T-helper 2 cell treated with Interferon-gamma antibody and Interleukin-4, amounts not matched to agents 100 ng/mL and 5 ng/mL, for 36 hours (primary cell): ENCODE results near the gene RNU5B-1. TPM values are rescaled to one million over a fixed set of nuclear protein-coding genes. Genes with fewer than 3 reads are reported as not detected.
"Not testable (repeated sequence)": the region's sequence is repeated elsewhere in the genome, so short reads cannot be mapped to it uniquely, and the experiment has no call there.

Source experiments
- intact Hi-C: fragments of 100-400 bp; cut with micrococcal nuclease; formaldehyde crosslinking; loops from one replicate; pipeline ENCODE4 v1.15.1; 2023
- total RNA-seq: library from RNA; stranded (reverse); gene quantifications from 2 replicates; pipeline ENCODE4 v1.2.3, GENCODE V29; 2022

RNU5B-1 gene
- total RNA-seq, 1 donor from 2014 or later, result not detected

DNA sequence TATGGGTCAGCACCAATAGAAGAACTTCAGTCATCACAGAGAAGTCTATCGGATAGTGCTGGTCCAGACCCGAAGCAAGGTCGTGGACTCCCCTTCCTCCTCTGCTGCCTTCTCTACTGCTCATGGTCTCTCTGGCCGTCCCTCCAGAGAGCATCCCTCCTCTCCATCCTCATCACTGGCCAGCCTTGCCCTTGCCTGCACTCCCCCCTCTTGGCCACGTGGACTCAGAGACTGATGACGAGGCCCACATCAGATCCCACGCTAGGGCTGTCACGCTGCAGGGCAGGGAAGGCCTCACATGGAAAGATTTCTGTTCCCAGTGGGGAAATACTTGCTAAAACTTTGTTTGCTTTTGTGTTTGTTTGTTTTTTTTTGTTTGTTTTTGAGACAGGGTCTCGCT is 38.0 kb downstream of the RNU5B-1 start:
- intact Hi-C loops, result no loop called here

GRCh38 chr15:65343374-65343981 is 39.0 kb downstream of the RNU5B-1 start:
- intact Hi-C loops, result no loop called here

- intact Hi-C loops, result no loop called here
Observed at GRCh38 chr15:65344214-65344913, 39.9 kb downstream of the RNU5B-1 start.

- intact Hi-C loops, result no loop called here
Observed at GRCh38 chr15:65344914-65345275, 40.4 kb downstream of the RNU5B-1 start.

DNA sequence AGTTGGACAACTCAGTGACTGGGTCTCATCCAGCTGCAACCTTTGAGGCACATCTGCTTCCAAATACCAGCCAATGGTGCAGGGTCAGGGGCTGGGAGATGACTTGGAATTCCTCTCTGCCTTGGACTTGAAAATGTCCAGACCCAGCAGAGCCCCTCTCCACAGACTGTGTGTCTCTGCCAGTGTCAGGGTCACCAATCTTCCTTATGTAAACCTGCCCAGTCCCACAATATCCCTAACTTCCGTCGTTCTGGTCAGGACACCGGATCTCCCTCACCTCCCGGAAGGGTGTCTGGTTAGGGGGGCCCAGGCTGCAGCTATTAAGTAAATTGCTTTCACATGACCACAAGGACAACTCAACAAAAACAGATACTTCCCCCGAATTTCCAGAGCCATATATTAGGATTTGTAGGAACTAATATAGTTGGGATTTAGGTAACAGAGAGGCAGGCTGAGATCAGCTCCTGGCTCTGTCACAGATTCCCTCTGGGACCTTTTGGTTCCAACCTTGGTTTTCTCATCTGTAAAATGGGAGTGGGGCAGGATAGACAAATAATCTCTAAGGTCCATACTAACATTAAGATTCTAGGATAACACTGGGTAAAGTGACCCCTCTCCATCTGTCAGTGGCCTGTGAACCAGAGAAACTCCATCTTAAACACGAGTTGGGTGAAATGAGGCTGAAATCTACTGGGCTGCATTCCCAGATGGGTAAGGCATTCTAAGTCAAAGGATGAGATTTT is 42.5 kb downstream of the RNU5B-1 start:
- intact Hi-C loops, result no loop called here

- intact Hi-C loops, result not testable (repeated sequence)
Observed at GRCh38 chr15:65347756-65348155, 43.3 kb downstream of the RNU5B-1 start.

GRCh38 chr15:65349338-65349737 is 44.9 kb downstream of the RNU5B-1 start:
- intact Hi-C loops, result no loop called here

DNA sequence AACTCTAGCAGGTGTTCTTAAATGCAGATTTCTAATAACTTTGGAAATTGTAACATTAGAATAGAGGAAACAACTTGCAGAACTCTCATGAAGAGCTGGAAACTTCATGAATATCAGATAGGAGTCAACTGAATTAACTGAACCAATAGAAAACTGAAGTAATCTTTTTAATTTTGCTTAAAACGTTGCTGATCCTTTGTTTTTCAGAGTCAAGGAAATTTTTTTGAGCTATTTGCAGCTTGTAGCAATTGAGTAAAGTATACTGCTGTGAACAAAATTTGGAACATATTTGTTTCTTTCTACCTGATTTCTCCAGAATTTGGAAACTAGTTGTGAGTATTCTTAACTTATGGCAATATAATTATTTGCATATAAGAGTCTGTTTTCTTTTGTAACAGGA is 47.5 kb downstream of the RNU5B-1 start:
- intact Hi-C loops, result not testable (repeated sequence)

Other genes with a start within 250 kb of the RNU5B-1 start
- not detected in 2 replicates for gene RASL12, start 236.7 kb upstream of the RNU5B-1 start, total RNA-seq
- gene KBTBD13, start 227.9 kb upstream of the RNU5B-1 start, total RNA-seq, result not detected in 2 replicates
- 5.9 and 6.5 TPM in 2 replicates for gene UBAP1L, start 189.5 kb upstream of the RNU5B-1 start, total RNA-seq
- 41.8 and 43.2 TPM in 2 replicates for gene PDCD7, start 170.9 kb upstream of the RNU5B-1 start, total RNA-seq
- gene CLPX, start 119.3 kb upstream of the RNU5B-1 start, total RNA-seq, result 42.0 and 44.3 TPM in 2 replicates
- gene CILP, start 93.2 kb upstream of the RNU5B-1 start, total RNA-seq, result 0.07 TPM in 2 replicates
- 14.7 and 15.2 TPM in 2 replicates for gene PARP16, start 17.8 kb upstream of the RNU5B-1 start, total RNA-seq
- gene RNU5A-1, start 8.6 kb upstream of the RNU5B-1 start, total RNA-seq, result not detected in 2 replicates
- gene IGDCC3, start 73.3 kb downstream of the RNU5B-1 start, total RNA-seq, result not detected in 2 replicates
- 0.16 TPM in 1 of 2 replicates, not detected in the other for gene IGDCC4, start 118.3 kb downstream of the RNU5B-1 start, total RNA-seq
- gene DPP8, start 213.0 kb downstream of the RNU5B-1 start, total RNA-seq, result 41.3 and 42.0 TPM in 2 replicates
- gene HACD3, start 225.8 kb downstream of the RNU5B-1 start, total RNA-seq, result 35.6 and 36.8 TPM in 2 replicates